Ishikawa (cell line): ENCODE results near the gene COL6A1.
A peak's percentile ranks its signal among the peaks of the same experiment; 100 is the strongest.

ENCODE experiments used
- CEBPB ChIP-seq: IDR thresholded peaks from 2 replicates; pipeline ENCODE4 v1.6.1; 2012
- CREB1 ChIP-seq: IDR thresholded peaks from 2 replicates; pipeline ENCODE4 v1.6.1; 2012; ENCODE audit warnings: low read depth
- EGR1 ChIP-seq: IDR thresholded peaks from 2 replicates; pipeline ENCODE4 v1.6.1; 2012
- EP300 ChIP-seq: IDR thresholded peaks from 2 replicates; pipeline ENCODE4 v1.6.1; 2012; ENCODE audit warnings: borderline replicate concordance
- FOXM1 ChIP-seq: IDR thresholded peaks from 2 replicates; pipeline ENCODE4 v1.6.1; 2012; ENCODE audit warnings: low read depth, borderline replicate concordance
- MAX ChIP-seq: IDR thresholded peaks from 2 replicates; pipeline ENCODE4 v1.6.1; 2012
- NFIC ChIP-seq: IDR thresholded peaks from 2 replicates; pipeline ENCODE4 v1.6.1; 2012
- RAD21 ChIP-seq: IDR thresholded peaks from 2 replicates; pipeline ENCODE4 v1.6.1; 2012; ENCODE audit warnings: low read depth
- REST ChIP-seq: IDR thresholded peaks from 2 replicates; pipeline ENCODE4 v1.6.1; 2012; ENCODE audit warnings: low read depth, mild to moderate bottlenecking
- TAF1 ChIP-seq: IDR thresholded peaks from 2 replicates; pipeline ENCODE4 v1.6.1; 2012; ENCODE audit warnings: low read depth, mild to moderate bottlenecking
- TCF12 ChIP-seq: IDR thresholded peaks from 2 replicates; pipeline ENCODE4 v1.6.1; 2012; ENCODE audit warnings: low read depth
- TEAD4 ChIP-seq: IDR thresholded peaks from 2 replicates; pipeline ENCODE4 v1.6.1; 2012
- USF1 ChIP-seq: IDR thresholded peaks from 2 replicates; pipeline ENCODE4 v1.6.1; 2012
- YY1 ChIP-seq: IDR thresholded peaks from 2 replicates; pipeline ENCODE4 v1.6.1; 2012; ENCODE audit warnings: low read depth
- ZBTB7A ChIP-seq: IDR thresholded peaks from 2 replicates; pipeline ENCODE4 v1.6.1; 2012; ENCODE audit warnings: low read depth

Gene COL6A1

DNA sequence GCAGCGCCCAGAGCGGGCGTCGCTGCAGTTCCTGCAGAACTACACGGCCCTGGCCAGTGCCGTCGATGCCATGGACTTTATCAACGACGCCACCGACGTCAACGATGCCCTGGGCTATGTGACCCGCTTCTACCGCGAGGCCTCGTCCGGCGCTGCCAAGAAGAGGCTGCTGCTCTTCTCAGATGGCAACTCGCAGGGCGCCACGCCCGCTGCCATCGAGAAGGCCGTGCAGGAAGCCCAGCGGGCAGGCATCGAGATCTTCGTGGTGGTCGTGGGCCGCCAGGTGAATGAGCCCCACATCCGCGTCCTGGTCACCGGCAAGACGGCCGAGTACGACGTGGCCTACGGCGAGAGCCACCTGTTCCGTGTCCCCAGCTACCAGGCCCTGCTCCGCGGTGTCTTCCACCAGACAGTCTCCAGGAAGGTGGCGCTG lies 22.0 kb downstream of the COL6A1 start:
- no peak for TF ChIP-seq TCF12
- TF ChIP-seq FOXM1, result no peak
- TF ChIP-seq TEAD4, result no peak
- no peak for TF ChIP-seq USF1
- no peak for TF ChIP-seq NFIC
- no peak for TF ChIP-seq TAF1
- no peak for TF ChIP-seq MAX
- TF ChIP-seq REST, result no peak
- no peak for TF ChIP-seq ZBTB7A
- no peak for TF ChIP-seq YY1
- no peak for TF ChIP-seq EP300
- TF ChIP-seq CREB1, result no peak
- TF ChIP-seq EGR1, result no peak
- TF ChIP-seq CEBPB, result no peak

GRCh38 chr21:46004168-46004861 lies 22.7 kb downstream of the COL6A1 start:
- TF ChIP-seq CREB1 (no peak), TAF1 (no peak), CEBPB (no peak), NFIC (no peak), USF1 (no peak), REST (no peak), YY1 (no peak), TEAD4 (no peak), TCF12 (no peak), RAD21 (no peak), ZBTB7A (no peak)

DNA sequence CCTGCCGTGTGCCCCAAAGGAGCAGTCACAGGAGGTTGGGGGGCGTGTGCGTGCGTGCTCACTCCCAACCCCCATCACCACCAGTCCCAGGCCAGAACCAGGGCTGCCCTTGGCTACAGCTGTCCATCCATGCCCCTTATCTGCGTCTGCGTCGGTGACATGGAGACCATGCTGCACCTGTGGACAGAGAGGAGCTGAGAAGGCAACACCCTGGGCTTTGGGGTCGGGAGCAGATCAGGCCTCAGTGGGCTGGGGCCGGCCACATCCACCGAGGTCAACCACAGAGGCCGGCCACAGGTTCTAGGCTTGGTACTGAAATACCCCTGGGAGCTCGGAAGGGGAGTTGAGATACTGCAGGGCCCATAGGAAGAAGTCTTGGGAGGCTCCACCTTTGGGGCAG lies 23.5 kb downstream of the COL6A1 start:
- TF ChIP-seq USF1, result no peak
- TF ChIP-seq EGR1, result no peak
- no peak for TF ChIP-seq TEAD4
- TF ChIP-seq TAF1, result no peak
- TF ChIP-seq YY1, result no peak
- TF ChIP-seq REST, result no peak
- TF ChIP-seq TCF12, result no peak

- TF ChIP-seq FOXM1 (no peak), RAD21 (no peak), ZBTB7A (0 out of 2 replicates have a peak, but pooled peaks have one; percentile 39)
These were observed 23.9 kb downstream of the COL6A1 start for GRCh38 chr21:46005481-46005881.
